Measurements from ENCODE around the gene EXOC6B. TPM values are rescaled to one million over a fixed set of nuclear protein-coding genes. Genes with fewer than 3 reads are reported as not detected.

The EXOC6B gene
- total RNA-seq, 2 donors from 2014 or later, result 21.3 to 28.8 TPM

DNA sequence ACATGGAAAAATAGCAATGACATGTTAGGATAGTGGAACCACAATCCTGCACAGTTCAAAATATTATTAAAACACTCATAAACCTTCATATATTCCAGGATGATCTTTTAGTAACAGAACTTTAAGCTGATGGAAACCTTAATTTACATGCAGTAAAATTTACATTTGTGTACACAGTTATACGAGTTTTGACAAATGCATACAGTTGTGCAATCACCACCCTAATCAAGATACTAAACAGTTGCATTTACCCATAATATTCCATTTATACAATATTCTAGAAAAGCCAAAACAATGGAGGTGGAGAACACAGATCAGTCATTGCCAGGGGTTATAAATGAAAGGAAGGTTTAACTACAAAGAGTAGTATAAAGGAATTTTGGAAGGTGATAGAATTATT lies 117.6 kb downstream of the EXOC6B start:
- H3K4me1 ChIP-seq, result no peaks in the 10 kb centered on the region
- no peaks in the 10 kb centered on the region for H3K36me3 ChIP-seq
- no peak overlapping the region for H3K9ac ChIP-seq (ENCODE audit: low read depth in 2 of 2, low read length in 2 of 2)
- H3K27me3 ChIP-seq, result no peaks in the 10 kb centered on the region
- TF ChIP-seq, protein P1, sequence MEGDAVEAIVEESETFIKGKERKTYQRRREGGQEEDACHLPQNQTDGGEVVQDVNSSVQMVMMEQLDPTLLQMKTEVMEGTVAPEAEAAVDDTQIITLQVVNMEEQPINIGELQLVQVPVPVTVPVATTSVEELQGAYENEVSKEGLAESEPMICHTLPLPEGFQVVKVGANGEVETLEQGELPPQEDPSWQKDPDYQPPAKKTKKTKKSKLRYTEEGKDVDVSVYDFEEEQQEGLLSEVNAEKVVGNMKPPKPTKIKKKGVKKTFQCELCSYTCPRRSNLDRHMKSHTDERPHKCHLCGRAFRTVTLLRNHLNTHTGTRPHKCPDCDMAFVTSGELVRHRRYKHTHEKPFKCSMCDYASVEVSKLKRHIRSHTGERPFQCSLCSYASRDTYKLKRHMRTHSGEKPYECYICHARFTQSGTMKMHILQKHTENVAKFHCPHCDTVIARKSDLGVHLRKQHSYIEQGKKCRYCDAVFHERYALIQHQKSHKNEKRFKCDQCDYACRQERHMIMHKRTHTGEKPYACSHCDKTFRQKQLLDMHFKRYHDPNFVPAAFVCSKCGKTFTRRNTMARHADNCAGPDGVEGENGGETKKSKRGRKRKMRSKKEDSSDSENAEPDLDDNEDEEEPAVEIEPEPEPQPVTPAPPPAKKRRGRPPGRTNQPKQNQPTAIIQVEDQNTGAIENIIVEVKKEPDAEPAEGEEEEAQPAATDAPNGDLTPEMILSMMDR (IDR thresholded peaks at IDR 0.05), result no peak
- no peak overlapping the region for H3K4me3 ChIP-seq
- intact Hi-C loops (cut with DNase I), result no loop called here
- no peak overlapping the region for H3K27ac ChIP-seq
- no peaks in the 10 kb centered on the region for H3K9me3 ChIP-seq
- DNase-seq, result no peak

GRCh38 chr2:72698300-72698699 lies 127.5 kb downstream of the EXOC6B start:
- H3K4me1 ChIP-seq, result no peaks in the 10 kb centered on the region
- intact Hi-C loops (cut with DNase I), result no loop called here
- no peaks in the 10 kb centered on the region for H3K9me3 ChIP-seq
- H3K9ac ChIP-seq (ENCODE audit: low read depth in 2 of 2, low read length in 2 of 2), result no peak overlapping the region
- no peak overlapping the region for H3K27ac ChIP-seq
- no peak overlapping the region for H3K4me3 ChIP-seq
- H3K27me3 ChIP-seq, result no peaks in the 10 kb centered on the region
- H3K36me3 ChIP-seq, result no peaks in the 10 kb centered on the region
- TF ChIP-seq, protein P1 (IDR thresholded peaks at IDR 0.05), result no peak
- no peak for DNase-seq

DNA sequence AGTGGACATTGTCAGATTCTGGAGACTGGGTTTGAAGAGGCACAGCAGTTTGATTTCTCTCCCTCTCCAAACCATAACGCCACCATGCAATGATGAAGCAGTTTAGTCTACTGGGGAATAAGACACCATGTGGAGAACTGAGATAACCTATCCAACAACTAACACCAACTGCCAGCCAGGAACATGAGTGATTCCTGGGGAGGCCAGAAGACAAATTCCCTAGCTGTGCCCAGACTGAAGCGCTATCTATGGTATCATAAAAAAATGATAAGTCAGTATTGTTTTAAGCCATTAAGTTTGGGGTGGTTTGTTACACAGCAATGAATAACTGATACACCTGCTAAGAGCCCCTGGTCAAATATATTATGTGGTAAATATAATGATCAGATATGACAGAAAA lies 129.3 kb downstream of the EXOC6B start:
- no peak overlapping the region for H3K4me3 ChIP-seq

GRCh38 chr2:72695676-72696075 lies 130.2 kb downstream of the EXOC6B start:
- H3K4me1 ChIP-seq, result no peaks in the 10 kb centered on the region
- H3K9ac ChIP-seq (ENCODE audit: low read depth in 2 of 2, low read length in 2 of 2), result no peak overlapping the region
- intact Hi-C loops (cut with DNase I), result no loop called here
- H3K9me3 ChIP-seq, result no peaks in the 10 kb centered on the region
- TF ChIP-seq, protein P1 (IDR thresholded peaks at IDR 0.05), result no peak
- no peak overlapping the region for H3K27ac ChIP-seq
- no peak for DNase-seq
- no peak overlapping the region for H3K4me3 ChIP-seq
- H3K36me3 ChIP-seq, result no peaks in the 10 kb centered on the region
- H3K27me3 ChIP-seq, result no peaks in the 10 kb centered on the region

More for the DNA sequence above, 129.3 kb downstream of the EXOC6B start:
- H3K9me3 ChIP-seq, result no peaks in the 10 kb centered on the region
- intact Hi-C loops (cut with DNase I), result no loop called here
- H3K9ac ChIP-seq (ENCODE audit: low read depth in 2 of 2, low read length in 2 of 2), result no peak overlapping the region
- no peaks in the 10 kb centered on the region for H3K4me1 ChIP-seq
- no peaks in the 10 kb centered on the region for H3K36me3 ChIP-seq
- DNase-seq, result no peak
- TF ChIP-seq, protein P1 (IDR thresholded peaks at IDR 0.05), result no peak
- H3K27ac ChIP-seq, result no peak overlapping the region
- H3K27me3 ChIP-seq, result no peaks in the 10 kb centered on the region

GRCh38 chr2:72694715-72695496 lies 130.9 kb downstream of the EXOC6B start:
- no peaks in the 10 kb centered on the region for H3K36me3 ChIP-seq
- no peaks in the 10 kb centered on the region for H3K27me3 ChIP-seq
- intact Hi-C loops (cut with DNase I), result no loop called here
- DNase-seq, result peak; percentile 63
- no peak overlapping the region for H3K9ac ChIP-seq (ENCODE audit: low read depth in 2 of 2, low read length in 2 of 2)
- no peaks in the 10 kb centered on the region for H3K4me1 ChIP-seq
- no peak overlapping the region for H3K27ac ChIP-seq
- TF ChIP-seq, protein P1 (IDR thresholded peaks at IDR 0.05), result no peak
- H3K9me3 ChIP-seq, result no peaks in the 10 kb centered on the region
- no peak overlapping the region for H3K4me3 ChIP-seq
